Measurements from ENCODE around the gene ZYX.
"Not testable (repeated sequence)": the region's sequence is repeated elsewhere in the genome, so short reads cannot be mapped to it uniquely, and the experiment has no call there.

The ZYX gene

GRCh38 chr7:143417734-143418383, 36.7 kb downstream of the ZYX start:
- DNase-seq, result no peak

GRCh38 chr7:143418681-143419458, 37.7 kb downstream of the ZYX start:
- no peak for DNase-seq

GRCh38 chr7:143419880-143420279, 38.7 kb downstream of the ZYX start:
- DNase-seq, result no peak

- DNase-seq, result not testable (repeated sequence)
Measured at GRCh38 chr7:143420624-143421023, 39.5 kb downstream of the ZYX start.

GRCh38 chr7:143422033-143422432, 40.9 kb downstream of the ZYX start:
- no peak for DNase-seq

GRCh38 chr7:143424476-143424875, 43.3 kb downstream of the ZYX start:
- not testable (repeated sequence) for DNase-seq

- DNase-seq, result no peak
Measured at GRCh38 chr7:143426479-143427142, 45.5 kb downstream of the ZYX start.

GRCh38 chr7:143429770-143430698, 48.9 kb downstream of the ZYX start:
- no peak for DNase-seq

GRCh38 chr7:143431109-143431508, 50.0 kb downstream of the ZYX start:
- DNase-seq, result no peak

- no peak for DNase-seq
Measured at GRCh38 chr7:143433759-143434158, 52.6 kb downstream of the ZYX start.

GRCh38 chr7:143434660-143435059, 53.5 kb downstream of the ZYX start:
- DNase-seq, result no peak

- no peak for DNase-seq
Measured at GRCh38 chr7:143435266-143435665, 54.1 kb downstream of the ZYX start.

- DNase-seq, result no peak
Measured at GRCh38 chr7:143436325-143436946, 55.3 kb downstream of the ZYX start.

GRCh38 chr7:143437578-143437977, 56.4 kb downstream of the ZYX start:
- DNase-seq, result no peak

GRCh38 chr7:143439866-143440265, 58.7 kb downstream of the ZYX start:
- no peak for DNase-seq

Data from NCI-H2029 (cell line).